GM19351 (cell line): ENCODE data around the gene LIPG.
"Not testable (repeated sequence)": the region's sequence is repeated elsewhere in the genome, so short reads cannot be mapped to it uniquely, and the experiment has no call there.

Experiments
- ATAC-seq: cut with Tn5 transposase; IDR thresholded peaks from one replicate; pipeline ENCODE4 v1.9.1; 2021; ENCODE audit warnings: mild to moderate bottlenecking, moderate library complexity; ENCODE audit not compliant: unreplicated experiment

The LIPG gene

DNA sequence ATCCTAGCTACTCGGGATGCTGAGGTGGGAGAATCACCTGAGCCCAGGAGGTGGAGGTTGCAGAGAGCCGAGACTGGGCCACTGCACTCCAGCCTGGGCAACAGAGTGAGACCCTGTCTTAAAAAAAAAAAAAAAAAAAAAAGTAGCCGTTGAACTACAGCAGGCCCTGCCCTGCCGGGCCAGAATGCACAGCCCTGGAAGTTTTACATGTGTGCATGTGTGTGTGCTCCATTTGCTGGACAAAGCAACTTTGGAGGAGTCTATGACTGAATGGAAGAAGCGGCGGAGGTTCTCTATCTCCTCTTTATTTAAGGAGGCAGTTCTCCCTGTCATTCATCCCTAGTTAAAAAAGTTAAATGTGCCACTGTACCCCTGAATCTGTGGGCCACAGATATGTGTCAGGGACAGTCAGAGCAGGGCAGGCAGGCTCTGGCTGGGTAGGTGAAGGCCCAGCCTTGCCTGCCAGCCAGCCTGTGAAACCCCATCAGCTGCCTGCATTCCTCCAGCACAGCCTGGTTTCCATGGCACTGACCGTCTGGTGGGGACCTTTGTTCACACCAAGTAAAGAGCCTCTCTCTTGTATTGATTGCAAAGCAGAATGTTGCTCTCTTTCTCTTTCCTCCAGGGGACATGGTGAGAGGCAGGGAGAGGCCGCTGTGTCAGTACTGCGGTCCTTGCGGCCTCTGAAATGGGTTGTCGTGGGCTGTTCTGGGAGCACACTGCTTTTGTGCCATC lies 10.9 kb downstream of the LIPG start:
- no peak for ATAC-seq

- no peak for ATAC-seq
These were observed 12.0 kb downstream of the LIPG start for GRCh38 chr18:49573835-49574234.

DNA sequence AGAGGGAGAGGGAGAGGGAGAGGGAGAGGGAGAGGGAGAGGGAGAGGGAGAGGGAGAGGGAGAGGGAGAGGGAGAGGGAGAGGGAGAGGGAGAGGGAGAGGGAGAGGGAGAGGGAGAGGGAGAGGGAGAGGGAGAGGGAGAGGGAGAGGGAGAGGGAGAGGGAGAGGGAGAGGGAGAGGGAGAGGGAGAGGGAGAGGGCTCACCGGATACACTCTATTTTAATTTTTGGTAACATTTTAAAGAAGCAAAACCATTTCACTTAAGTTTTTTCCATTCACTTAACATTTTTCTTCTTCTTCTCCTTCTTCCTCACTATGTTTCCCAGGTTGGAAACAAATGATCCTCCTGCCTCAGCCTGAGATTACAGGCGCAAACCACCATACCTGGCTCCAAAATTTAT lies 17.2 kb downstream of the LIPG start:
- not testable (repeated sequence) for ATAC-seq

- ATAC-seq = not testable (repeated sequence)
These were observed 17.7 kb downstream of the LIPG start for GRCh38 chr18:49579583-49579982.

DNA sequence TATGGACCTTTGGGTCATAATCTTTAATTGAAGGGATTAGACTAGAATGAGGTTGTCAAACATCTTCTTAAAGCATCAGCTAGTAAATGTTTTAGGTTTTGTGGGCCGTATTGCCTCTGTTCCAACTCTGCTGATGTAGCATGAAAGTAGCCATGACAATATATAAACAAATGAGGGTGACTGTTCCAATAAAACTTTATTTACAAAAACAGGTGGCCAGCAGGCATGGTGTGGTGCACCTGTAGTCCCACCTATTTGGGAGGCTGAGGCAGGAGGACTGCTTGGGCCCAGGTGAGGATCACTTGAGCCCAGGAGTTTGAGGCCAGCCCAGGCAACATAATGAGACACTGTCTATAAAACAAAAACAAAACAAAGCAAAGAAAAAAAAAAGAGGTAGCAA lies 18.4 kb downstream of the LIPG start:
- ATAC-seq = no peak

DNA sequence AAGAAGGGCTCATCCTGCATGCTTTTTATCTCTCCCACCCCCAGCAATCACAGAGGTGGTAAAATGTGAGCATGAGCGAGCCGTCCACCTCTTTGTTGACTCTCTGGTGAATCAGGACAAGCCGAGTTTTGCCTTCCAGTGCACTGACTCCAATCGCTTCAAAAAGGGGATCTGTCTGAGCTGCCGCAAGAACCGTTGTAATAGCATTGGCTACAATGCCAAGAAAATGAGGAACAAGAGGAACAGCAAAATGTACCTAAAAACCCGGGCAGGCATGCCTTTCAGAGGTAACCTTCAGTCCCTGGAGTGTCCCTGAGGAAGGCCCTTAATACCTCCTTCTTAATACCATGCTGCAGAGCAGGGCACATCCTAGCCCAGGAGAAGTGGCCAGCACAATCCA lies 19.5 kb downstream of the LIPG start:
- ATAC-seq = no peak

GRCh38 chr18:49582579-49582978 lies 20.7 kb downstream of the LIPG start:
- no peak for ATAC-seq

- no peak for ATAC-seq
These were observed 22.5 kb downstream of the LIPG start for GRCh38 chr18:49584394-49584793.

GRCh38 chr18:49584951-49585350 lies 23.1 kb downstream of the LIPG start:
- ATAC-seq = not testable (repeated sequence)

- no peak for ATAC-seq
These were observed 24.2 kb downstream of the LIPG start for GRCh38 chr18:49585781-49586663.

- no peak for ATAC-seq
These were observed 26.3 kb downstream of the LIPG start for GRCh38 chr18:49588171-49588570.

DNA sequence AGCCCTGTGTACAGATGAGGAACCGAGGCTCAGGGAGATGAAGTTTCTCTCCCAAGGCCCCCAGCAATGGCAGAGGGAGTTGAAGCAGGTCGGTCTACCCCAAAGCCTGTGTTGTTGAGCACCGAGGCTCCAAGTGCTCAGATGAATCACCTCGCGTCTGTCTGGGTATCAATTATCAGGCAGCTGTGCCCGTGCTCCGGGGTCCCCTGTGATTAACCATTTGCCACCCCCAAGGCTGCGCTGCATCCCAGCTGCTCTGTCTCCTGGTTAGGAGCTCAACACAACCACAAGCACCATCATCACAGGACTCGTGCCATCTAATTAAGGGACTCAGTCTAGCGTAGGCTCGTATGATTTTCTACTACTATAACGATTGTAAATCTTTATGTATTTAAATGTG lies 27.1 kb downstream of the LIPG start:
- no peak for ATAC-seq

DNA sequence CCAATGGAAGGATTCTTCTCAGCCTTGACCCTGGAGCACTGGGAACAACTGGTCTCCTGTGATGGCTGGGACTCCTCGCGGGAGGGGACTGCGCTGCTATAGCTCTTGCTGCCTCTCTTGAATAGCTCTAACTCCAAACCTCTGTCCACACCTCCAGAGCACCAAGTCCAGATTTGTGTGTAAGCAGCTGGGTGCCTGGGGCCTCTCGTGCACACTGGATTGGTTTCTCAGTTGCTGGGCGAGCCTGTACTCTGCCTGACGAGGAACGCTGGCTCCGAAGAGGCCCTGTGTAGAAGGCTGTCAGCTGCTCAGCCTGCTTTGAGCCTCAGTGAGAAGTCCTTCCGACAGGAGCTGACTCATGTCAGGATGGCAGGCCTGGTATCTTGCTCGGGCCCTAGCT lies 28.8 kb downstream of the LIPG start:
- no peak for ATAC-seq

DNA sequence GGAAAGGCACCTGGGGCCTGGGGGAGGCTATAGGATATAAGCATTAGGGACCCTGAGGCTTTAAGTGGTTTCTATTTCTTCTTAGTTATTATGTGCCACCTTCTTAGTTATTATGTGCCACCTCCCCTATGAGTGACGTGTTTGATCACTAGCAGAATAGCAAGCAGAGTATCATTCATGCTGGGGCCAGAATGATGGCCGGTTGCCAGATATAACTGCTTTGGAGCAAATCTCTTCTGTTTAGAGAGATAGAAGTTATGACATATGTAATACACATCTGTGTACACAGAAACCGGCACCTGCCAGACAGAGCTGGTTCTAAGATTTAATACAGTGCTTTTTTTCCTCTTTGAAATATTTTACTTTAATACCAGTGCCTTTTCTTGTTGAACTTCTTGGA lies 29.4 kb downstream of the LIPG start:
- no peak for ATAC-seq

DNA sequence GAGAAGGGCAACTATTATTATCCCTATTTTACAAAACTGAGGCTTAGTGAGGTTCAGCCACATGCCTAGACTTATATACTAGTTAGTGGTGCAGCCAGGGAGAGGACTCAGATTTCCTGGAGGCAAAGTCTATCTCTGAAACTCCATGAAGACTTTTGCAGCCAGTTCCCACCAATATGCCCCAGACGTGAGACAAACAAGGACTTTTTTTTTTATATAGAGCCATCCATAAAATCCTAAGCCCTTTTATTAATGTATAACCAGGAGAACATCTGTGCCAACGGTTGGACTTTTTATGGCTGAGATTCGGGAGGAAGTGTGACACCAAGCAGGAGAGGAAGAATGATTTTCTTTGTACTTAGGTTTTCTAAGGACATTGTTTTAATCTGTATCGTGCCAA lies 29.9 kb downstream of the LIPG start:
- no peak for ATAC-seq

GRCh38 chr18:49596687-49597086 lies 34.8 kb downstream of the LIPG start:
- no peak for ATAC-seq

DNA sequence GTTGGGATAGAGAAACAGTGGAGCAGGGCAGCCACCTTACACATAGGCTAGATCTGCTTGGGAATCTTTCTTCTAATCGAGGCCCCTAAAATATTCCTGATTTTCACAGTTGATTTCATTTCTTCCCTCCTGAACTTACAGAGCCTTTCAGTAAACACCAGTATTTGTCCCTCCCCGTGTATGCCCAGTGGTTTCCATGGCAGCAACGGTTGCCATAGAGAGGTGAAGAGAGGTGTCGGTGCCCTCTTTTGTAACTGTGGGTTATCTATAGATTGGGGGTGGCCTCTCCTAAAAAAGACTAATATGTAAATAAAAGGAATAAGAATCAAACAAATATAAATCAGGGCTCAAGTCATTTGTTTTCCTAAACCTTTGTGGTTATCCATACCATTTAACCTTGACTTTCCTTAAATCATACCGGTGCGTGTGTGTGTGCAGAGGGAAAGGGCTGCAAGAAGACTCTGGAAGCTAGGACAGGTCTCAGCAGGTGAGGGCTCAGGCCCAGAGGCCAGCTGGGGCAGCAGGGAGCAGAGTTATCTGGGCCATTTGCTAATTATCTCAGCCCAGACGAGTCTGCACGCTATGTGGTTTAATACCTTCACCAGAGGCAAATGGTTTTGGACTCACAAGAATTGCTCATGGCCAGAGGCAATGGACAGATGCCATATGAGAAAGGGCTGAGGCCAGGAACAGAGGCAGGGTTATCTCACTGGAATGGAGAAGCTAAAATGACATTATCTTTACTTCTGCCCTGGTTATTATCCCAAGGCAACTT lies 35.5 kb downstream of the LIPG start:
- no peak for ATAC-seq

GRCh38 chr18:49601211-49601610 lies 39.4 kb downstream of the LIPG start:
- no peak for ATAC-seq

GRCh38 chr18:49608366-49609255 lies 46.8 kb downstream of the LIPG start:
- no peak for ATAC-seq

GRCh38 chr18:49609256-49610021 lies 47.6 kb downstream of the LIPG start:
- no peak for ATAC-seq
